GM19328 (cell line): ENCODE measurements around the gene SLC35B2.

Experiments used
- ATAC-seq: cut with Tn5 transposase; IDR thresholded peaks from one replicate; pipeline ENCODE4 v1.9.1; 2021; ENCODE audit warnings: mild to moderate bottlenecking, moderate library complexity; ENCODE audit not compliant: unreplicated experiment

SLC35B2 gene

DNA sequence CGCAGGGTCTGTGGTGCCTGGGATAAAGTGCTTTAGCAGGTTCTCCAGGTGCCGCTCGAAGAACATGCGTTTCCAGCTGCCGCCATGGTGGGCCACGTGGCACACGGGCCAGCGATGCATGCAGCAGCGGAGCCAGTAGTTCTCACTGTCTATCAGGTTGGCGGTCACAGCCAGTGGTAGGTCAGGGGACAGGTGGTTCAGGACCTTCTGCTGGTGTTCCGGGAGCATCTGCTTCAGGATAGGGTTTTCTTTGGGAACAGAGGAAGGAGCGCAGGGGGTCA lies 28.9 kb upstream of the SLC35B2 start:
- no peak for ATAC-seq

DNA sequence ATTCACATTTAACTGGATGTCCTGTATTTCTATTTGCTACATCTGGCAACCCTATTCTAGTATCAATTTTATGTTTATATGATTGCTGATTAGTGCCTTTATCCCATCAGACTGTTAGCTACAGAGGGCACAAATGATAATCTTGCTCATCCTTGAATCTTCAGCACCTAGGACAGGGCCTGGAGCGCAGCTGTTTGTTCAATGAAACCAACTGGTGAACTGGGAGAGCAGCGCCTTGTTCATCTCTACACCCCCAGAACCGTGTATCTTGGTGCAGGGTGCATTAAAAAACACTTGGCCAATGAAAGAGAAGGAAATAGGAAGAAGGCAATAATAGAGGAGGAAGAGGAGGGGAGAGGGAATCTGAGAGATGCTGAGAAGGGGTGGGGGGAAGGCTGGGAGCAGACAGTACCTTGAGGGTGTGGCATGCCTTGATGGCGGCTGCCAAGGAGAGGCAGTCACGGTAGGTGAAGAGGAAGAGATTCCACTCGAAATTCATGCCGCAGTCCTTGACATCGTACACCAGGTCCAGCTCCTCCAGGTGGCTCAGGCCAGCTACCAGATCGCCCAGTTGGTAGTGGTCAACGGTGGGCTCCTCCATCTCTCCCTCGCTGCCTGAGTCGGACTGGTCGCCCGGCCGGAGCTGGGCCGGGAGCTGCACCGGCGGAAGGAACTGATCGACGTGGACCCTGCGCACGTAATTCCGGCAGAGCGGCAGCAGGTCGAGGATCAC lies 28.4 kb upstream of the SLC35B2 start:
- no peak for ATAC-seq

DNA sequence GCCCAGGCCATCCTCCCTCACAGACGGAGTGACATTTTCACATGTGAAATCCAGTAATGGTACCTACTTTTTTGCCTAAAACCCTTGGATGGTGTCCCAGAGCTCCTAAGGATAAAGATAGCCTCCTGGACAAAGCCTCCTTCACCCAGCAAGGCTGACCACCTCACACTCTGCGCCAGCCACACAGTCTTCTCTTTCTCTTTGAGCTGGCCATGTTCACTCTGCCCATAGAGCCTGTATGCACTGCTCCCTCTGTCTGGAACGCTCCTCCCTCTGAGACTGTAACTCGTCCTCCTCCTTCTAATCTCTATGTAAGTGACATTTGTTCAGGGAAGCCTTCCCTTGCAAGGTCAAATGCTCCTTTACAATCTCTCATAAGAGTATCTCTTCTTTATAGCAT lies 27.5 kb upstream of the SLC35B2 start:
- ATAC-seq, result no peak

DNA sequence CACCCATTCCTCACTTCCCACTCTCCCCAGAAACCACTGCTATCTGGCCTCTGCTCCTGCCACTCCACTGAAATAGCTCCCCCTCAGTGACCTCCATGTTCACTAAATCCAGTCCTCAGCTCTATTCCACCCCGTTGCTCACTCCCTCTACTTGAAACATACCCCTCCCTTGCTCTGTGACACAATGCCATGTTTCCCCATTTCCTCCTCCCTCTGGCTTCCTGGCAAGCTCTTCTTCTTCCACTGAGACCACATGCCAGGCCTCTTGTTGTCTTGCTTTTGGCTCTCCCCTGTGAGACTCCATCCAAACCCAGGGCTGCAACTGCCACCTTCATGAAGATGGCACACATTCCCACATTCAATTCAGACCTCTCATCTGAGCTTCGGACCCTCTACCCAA lies 26.8 kb upstream of the SLC35B2 start:
- ATAC-seq, result no peak

DNA sequence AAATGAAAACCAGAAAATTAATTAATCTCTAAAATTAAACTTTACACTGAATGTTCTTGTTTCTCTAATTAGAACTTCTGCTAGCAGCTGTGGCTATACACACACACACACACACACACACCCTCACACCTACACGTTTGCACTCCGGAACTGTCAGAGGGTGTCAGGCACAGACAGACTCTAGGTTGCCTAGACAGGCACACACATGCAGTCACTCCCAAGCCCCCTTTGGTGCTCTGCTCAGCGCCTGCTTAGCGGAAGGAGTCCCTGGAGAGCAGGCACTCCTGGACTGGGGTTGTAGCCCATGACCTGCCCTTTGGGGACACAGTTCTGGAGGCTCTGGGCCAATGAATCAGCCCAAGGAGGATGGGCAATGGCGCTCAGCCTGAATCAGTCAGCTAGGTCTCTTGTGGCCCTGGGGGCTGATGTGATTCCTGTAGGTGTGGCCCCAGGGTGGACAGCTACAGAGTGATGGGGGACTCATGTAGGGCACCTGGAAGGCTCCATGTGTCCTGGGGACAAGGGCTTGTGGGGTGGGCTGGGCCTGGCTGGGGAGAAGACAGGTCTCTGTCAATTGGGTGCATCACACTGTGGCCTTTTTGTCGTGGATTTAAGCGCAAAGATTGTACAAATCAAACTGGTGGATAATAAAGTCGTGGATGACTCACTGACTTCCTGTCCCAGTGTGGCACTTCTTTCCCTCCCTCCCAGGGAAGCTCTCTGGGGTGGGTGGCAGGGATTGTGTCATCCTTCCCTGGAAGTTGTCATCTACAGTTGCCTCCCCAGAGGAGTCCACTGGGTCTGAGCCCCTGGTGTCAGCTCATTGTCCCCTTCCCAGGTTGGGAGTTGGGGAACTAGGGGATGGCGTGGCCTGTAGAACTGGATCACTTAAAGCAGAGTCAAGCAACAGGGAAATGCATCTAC lies 21.7 kb upstream of the SLC35B2 start:
- no peak for ATAC-seq

DNA sequence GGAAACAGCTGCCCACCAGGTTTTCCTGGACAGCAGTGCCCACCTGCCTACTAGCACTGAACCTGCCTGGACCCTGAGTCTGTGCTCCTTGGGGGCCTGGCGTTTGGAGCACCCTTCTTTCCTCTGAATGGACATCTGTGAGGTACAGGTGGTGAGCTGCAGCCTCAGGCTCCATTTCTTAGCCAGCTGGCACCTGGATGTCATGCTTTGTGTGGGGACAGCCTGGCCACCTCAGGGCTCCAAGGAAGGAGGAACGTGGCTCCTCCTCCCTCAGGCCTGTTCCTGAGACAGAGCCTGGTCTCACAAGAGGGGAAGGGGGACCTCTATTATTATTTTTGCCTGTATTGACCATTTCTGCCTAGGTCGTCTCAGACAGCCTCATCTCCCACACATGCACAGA lies 21.0 kb upstream of the SLC35B2 start:
- no peak for ATAC-seq

DNA sequence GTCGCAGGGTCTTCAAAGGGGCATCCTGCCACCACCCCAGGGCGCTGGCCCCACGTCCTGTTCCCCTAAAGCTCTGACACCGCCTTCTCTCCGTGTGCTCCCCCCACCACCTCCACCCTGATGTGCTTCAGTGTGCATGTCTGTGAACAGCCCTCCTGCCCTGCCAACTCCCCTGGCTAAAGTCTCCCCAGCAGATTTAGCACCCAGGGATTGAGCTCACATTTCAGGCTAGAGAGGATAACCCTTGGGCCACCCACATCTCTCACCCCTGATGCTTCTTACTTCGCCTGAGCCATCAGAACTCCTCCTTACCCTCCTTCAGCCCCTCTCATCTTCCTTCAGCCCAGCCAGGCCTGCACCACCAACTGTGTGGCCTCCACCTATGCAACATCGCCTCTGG lies 20.4 kb upstream of the SLC35B2 start:
- no peak for ATAC-seq

DNA sequence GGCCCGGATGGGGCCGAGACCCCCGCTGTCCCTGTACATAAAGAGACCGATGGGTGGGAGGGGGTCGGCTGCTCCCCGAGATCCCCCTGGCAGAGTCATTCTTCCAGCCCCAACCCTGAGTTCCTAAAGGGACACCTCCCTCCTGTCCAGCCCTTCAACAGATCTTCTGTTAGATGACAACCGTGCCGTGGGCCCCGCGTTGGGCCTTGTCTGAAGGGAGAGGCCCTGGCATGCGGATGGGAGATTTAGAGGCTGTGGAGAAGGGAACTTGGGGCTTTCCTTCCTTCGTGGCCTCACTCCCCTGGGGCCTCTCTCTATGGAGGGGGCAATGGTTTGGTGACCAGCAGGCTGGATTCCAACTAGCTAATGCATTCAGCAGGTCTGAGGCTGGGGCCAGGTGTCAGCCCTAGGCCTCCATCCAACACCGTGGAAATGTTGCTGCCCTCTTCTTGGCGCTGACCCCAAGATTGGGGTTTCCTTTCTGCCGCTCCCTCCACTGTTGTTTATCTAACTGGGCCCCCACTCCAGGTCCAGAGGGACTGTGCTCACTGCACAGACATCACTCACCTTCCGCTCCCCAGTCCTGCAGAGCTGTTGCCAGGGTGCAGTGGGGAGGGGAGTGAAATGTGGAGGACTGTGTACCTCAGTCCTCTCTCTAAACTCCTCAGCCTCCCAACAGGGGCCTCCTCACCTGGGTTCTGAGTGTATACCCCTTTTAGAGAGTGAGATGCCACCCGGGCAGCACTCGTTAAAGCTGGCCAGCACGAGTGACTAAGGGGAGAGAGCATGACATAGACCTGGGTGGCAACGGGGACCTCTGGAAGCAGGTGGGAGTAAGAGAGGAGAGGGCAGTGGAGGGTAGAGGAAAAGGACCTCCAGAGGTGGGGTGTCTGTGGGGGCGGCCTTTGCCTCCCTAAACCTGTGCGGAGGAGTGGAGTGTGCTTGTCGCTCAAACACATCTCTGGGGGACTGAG lies 19.6 kb upstream of the SLC35B2 start:
- ATAC-seq, result no peak

DNA sequence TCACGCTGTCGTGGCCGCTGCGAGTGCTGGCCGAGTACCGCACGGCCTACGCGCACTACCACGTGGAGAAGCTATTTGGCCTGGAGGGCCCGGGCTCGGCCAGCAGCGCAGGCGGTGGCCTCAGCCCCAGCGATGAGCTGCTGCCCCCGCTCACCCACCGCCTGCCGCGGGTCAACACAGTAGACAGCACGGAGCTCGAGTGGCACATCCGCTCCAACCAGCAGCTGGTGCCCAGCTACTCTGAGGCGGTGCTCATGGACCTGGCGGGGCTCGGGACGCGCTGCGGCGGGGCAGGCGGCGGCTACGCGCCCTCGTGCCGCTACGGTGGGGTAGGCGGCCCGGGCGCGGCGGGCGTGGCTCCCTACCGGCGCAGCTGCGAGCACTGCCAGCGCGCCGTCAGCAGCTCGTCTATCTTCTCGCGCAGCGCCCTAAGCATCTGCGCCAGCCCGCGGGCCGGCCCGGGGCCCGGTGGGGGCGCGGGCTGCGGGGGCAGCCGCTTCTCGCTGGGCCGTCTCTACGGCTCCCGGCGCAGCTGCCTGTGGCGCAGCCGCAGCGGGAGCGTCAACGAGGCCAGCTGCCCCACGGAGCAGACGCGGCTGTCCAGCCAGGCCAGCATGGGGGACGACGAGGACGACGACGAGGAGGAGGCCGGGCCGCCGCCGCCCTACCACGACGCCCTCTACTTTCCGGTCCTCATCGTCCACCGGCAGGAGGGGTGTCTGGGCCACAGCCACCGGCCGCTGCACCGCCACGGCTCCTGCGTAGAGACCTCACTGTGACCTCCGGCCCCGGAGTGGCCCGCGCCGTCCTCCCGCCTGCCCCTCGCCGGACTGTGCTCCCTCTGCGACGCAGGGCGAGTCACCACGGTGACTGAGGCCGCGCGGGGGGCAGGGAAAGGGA lies 18.7 kb upstream of the SLC35B2 start:
- ATAC-seq, result no peak

DNA sequence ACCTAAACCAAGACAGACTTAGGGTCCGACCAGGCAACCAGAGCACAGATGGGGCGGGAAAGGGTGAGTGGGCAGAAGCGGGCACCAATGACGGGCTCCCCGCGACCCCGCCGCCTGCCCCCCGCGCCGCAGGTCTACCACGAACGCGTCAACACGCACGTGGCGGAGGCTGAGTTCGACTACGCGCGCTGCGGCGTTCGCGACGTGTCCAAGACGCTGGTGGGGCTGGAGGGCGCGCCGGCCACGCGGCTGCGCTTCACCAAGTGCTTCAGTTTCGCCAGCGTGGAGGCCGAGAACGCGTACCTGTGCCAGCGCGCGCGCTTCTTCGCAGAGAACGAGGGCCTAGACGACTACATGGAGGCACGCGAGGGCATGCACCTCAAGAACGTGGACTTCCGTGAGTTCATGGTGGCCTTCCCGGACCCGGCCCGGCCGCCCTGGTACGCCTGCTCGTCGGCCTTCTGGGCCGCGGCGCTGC lies 18.0 kb upstream of the SLC35B2 start:
- ATAC-seq, result no peak

DNA sequence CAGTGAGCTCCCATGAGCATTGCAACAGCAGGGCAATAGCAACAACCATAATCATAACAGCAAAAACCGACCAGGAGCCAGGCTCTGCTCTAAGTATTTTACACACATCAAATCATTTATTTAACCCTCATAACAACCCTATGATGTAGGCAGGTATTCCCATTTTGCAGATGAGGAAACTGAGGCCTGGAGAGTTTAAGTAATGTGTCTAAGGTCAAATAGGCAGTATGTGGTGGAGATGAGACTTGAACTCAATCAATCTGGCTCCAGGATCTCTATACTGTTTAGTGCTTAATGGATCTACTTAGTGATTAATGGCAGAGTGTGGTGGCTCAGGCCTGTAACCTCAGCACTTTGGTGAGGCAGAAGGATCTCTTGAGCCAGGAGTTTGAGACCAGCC lies 16.3 kb upstream of the SLC35B2 start:
- no peak for ATAC-seq

DNA sequence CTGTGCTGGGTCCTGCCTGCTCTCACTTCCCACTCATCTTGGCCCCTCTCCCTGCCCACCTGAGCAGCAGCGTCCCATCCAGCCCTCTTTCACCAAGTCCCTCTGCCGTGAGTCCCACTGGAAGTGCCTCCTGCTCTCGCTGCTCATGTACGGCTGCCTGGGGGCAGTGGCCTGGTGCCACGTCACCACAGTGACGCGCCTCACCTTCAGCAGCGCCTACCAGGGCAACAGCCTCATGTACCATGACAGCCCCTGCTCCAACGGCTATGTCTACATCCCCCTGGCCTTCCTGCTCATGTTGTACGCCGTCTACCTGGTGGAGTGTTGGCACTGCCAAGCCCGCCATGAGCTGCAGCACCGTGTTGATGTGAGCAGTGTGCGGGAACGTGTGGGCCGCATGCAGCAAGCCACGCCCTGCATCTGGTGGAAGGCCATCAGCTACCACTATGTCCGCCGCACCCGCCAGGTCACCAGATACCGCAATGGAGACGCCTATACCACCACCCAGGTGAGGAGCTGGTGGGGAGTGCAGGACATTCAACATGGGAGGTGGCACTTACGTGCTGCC lies 15.8 kb upstream of the SLC35B2 start:
- ATAC-seq, result no peak

DNA sequence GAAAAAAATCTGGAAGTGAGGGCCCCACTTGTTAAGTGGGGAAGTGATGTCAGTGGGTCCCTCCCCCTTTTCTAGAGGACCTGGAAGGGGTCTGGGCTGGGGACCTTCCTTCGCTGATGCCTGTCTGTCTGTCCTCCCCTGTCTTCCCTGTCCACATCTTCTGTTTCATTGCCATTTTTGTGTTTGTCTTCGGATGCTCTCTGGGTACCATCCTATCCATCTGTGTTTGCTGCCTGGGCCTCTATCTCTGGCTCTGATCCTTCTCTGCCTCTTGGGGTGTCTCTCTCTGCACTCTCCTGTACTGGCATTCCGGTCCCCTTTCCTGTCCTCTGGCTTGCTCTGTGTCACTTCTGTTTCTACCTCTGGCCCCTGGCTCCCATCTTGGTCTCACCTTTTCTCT lies 15.2 kb upstream of the SLC35B2 start:
- no peak for ATAC-seq

DNA sequence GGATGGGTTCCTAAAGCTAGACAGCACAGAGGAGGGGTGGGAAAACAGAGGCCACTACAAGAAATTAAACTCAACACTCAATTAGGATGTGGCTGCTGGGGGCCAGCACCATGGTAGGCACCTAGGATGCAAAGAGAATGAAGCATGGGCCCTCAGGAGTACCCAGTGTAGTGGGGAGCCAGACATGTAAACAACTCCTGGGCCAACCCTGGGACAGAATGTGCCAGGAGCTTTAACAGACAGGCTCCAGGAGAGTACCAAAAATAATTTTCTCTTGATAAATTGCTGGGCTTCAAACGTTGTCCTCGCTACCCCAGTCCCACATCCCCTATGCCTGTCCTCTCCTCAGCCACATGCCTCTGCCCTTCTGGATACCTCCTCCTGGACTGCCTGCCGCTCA lies 14.6 kb upstream of the SLC35B2 start:
- ATAC-seq, result no peak

DNA sequence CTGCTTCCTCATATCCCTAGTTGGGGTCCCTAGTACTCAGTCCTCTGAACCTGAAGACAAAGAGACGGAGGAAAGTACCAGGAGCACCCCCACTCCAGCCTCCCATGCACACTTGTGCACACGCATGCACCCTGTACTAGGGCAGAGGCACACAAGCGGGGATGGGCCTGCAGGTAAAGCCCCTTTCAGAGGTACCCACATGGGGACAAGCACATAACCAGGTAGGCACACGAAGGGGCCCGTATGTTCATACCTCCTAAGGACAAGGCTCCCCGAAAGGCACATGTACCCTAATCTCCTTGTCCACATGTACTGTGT lies 14.0 kb upstream of the SLC35B2 start:
- ATAC-seq, result no peak

DNA sequence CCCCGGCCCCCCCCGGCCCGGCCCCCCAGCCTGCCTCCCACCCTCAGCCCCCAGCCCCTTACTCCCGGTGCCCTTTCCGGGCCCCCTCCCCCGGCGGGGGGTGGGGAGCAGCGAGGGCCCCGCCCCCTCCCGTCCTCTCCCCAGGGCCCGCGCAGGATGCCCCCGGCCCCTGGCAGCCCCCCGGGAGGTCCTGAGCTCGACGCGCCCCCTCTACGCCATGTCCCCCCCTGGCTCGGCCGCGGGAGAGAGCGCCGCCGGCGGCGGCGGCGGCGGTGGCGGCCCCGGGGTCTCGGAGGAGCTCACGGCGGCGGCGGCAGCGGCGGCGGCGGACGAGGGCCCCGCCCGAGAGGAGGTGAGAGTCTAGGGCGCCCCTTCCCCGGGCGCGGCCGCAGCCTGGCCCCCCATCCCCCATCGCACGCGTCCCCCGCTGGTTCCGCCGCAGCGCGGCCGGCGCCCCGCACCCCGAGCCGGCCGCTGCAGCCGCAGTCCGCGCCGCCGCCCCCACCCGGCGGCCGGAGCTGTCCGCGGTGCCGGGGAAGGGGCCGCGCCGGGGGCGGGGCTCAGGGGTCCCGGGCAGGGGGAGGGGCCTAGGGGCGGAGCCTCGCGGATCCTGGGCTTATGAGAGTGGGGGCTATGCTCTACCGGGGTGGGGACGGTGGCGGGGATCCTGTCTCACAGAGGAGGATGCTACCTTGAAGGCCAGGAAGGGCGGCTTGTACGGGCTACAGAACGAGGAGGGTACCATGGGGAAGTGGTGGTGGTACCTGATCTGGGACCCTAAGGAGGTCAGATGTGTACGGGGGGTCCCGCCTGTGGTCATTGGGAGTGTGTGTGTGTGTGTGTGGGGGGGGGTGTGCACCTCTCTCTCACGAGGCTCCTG lies 13.4 kb upstream of the SLC35B2 start:
- no peak for ATAC-seq

DNA sequence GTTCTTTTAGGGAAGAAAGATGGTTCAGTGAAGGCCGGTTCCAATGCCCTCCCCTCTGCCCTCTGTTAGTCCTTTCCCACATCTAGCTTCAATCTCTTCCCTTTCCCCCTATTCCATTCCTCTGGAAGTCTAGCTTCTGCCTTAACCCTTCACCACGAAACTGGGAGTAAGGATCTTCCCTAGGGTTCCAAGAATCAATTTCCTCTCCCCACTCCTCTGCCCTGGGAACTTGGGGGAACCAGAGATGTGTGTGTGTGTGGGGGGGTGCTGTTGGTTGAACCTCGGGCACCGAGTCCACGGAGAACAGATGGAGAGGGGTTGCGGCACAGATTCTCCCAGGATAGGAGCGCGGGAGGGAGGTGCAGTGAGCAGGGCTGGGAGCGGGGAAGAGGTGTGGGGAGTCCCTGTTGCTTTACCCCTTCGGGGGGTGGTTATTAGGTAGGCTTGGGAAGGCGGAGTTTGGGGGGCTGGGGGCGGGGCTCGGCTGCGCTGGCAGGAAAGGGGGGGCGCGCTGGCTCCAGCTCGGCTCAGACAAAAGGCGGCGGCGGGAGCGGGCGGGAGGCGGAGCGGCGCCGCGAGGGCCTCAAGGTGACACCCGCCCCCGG lies 12.7 kb upstream of the SLC35B2 start, which contains the start of gene TMEM151B:
Gene TMEM151B, plus strand, starts transcription at position 530 of the 605 bp plus-strand sequence. CDS start 293 bp downstream, outside the sequence.
- no peak for ATAC-seq

DNA sequence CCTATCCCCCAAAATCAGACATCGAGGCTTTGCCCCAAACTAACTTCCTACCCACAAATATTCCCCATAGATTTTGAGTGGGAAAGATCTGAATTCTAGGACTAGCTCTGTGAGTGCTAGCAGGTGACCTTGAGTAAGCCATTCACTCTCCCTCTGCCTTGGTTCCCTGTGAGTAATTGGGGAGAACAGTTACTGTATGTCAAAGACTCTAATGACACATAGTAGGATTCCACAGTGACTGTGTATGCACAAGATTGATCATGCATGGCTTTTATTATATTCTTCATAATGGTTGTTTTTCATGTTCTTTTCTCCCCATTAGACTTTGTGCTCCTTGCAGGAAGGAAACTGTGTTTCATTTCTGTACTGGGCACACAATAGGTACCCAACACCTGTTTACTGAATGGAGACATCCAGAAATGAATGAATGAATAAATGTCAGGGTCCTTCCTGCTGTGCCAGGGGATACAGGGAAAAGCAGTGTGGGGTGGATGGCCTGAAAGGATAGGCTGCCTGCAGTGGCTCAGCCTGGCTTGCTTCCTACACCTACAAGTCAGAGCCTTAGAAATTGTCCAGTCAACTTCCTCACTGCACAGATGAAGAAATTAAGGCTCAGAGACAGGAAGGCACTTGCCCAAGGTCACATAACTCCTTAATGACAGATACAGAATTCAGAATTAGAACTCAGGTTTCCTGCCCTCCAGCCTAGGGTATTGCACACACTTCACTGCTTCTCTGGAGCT lies 12.0 kb upstream of the SLC35B2 start:
- no peak for ATAC-seq
